ENCODE data around the gene IL23R.

DNA sequence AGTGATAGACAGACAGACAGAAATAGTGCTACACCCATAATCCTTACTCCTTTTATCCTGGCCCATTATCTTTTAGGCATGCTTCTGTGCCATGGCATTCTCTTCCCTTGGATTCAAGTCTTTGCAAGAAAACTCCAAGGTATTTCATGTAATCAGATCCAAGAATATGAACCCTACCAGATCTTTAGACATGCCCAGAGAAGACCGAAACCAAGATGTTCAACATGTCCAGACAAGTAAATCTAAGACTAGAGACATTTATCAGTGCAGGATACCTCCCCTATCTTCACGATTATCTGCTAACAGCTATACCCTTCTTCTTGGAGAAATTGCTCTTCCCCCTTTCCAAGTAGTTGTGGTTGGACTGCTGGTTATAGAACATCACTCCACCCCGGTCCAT lies 19.7 kb upstream of the IL23R start:
- TF ChIP-seq, protein P1, sequence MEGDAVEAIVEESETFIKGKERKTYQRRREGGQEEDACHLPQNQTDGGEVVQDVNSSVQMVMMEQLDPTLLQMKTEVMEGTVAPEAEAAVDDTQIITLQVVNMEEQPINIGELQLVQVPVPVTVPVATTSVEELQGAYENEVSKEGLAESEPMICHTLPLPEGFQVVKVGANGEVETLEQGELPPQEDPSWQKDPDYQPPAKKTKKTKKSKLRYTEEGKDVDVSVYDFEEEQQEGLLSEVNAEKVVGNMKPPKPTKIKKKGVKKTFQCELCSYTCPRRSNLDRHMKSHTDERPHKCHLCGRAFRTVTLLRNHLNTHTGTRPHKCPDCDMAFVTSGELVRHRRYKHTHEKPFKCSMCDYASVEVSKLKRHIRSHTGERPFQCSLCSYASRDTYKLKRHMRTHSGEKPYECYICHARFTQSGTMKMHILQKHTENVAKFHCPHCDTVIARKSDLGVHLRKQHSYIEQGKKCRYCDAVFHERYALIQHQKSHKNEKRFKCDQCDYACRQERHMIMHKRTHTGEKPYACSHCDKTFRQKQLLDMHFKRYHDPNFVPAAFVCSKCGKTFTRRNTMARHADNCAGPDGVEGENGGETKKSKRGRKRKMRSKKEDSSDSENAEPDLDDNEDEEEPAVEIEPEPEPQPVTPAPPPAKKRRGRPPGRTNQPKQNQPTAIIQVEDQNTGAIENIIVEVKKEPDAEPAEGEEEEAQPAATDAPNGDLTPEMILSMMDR (IDR thresholded peaks at IDR 0.05; ENCODE audit: low read depth, low read length), result no peak
- TF ChIP-seq EZH2phosphoT487 (IDR thresholded peaks at IDR 0.05; ENCODE audit: low read depth), result no peak

All from OCI-LY3 (cell line).